ENCODE measurements around the gene RUVBL2. TPM values are rescaled to one million over a fixed set of nuclear protein-coding genes. Genes with fewer than 3 reads are reported as not detected.

The RUVBL2 gene
- total and polyA plus RNA-seq, 2 donors (not counting 3 experiments of a cell fraction or from before 2014, with no cell fraction given) = 115 to 185 TPM

DNA sequence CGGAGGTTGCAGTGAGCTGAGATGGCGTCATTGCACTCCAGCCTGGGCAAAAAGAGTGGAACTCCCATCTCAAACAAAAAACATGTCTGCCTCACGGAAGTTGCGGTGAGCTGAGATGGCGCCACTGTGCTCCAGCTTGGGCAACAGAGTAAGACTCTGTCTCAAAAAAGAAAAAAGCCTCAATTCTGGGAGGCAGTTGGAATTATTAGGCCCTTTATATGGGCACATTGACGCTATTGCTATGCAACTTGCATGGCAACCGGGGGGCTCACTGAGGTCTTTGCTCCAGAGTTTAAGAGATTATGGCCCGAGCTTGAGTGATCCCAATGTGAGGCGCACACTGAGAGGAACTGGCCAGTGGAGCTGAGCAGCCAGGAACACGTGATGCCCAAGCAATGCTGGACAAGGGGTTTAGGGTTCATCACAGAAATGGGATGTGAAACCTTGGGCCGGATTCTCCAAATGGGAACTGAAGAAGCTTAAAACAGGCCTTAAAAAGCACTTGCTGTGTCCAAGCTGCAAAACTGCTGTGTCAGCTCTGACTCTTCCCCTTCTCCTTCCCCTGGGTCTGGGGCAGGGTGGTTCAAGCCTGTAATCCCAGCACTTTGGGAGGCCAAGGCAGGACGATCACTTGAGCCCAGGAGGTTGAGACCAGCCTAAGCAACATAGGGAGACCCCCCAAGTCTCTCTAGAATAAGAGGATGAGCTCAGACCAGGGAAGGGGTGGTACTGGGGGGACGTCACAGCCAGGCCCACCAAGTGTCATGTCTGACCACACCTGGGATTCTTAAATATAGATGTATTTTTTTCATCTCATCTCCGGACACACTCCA is 26.1 kb upstream of the RUVBL2 start:
- Histone ChIP-seq H3K27ac (ENCODE audit: insufficient read depth, low read depth, low read length) (no peak overlapping the region), H2AFZ (ENCODE audit: low read depth, low read length) (no peak overlapping the region), H3K36me3 (ENCODE audit: control insufficient read depth in 2 of 2, extremely low read depth in 1 of 2, insufficient read depth in 2 of 2, low read length in 2 of 2) (peaks cover 3 to 9% of the 10 kb centered on the region in 2 experiments), H3K4me2 (ENCODE audit: insufficient read depth, low read length) (no peak overlapping the region), H4K20me1 (replicated peaks; ENCODE audit: control insufficient read depth, extremely low read depth, insufficient read depth, low read length) (peaks cover 3% of the 10 kb centered on the region), H3K79me2 (ENCODE audit: control insufficient read depth, insufficient read depth, low read length) (peaks cover 16% of the 10 kb centered on the region), H3K4me3 (replicated peaks in 1 of 3; ENCODE audit: insufficient read depth in 1 of 3, low read depth in 1 of 3, low read length in 3 of 3) (no peak overlapping the region), H3K9me1 (replicated peaks; ENCODE audit: control insufficient read depth, extremely low read depth, insufficient read depth, low read length) (no peaks in the 10 kb centered on the region), H3K4me1 (ENCODE audit: control insufficient read depth, extremely low read depth, insufficient read depth, low read length) (peaks cover 18% of the 10 kb centered on the region), H3K27me3 (ENCODE audit: control insufficient read depth in 2 of 2, insufficient read depth in 2 of 2, low read length in 2 of 2) (no peaks in the 10 kb centered on the region), H3K9ac (replicated peaks; ENCODE audit: extremely low read depth, insufficient read depth, low read length) (no peak overlapping the region), H3K9me3 (replicated peaks; ENCODE audit: control insufficient read depth, insufficient read depth, low read length) (no peaks in the 10 kb centered on the region)
- intact Hi-C loops (cut with micrococcal nuclease) (no loop called here), dilution Hi-C loops (cut with MboI; ENCODE audit: extremely low pct_ligation_motif_present, low sequenced_read_pairs) (no loop called here)
- peak; percentile 52 for FAIRE-seq
- TF ChIP-seq POLR2A (IDR thresholded peaks at IDR 0.05; ENCODE audit: low read depth, low read length) = peak; percentile 71
- TF ChIP-seq, protein P1, sequence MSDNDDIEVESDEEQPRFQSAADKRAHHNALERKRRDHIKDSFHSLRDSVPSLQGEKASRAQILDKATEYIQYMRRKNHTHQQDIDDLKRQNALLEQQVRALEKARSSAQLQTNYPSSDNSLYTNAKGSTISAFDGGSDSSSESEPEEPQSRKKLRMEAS (IDR thresholded peaks at IDR 0.05; ENCODE audit: insufficient read depth, insufficient read length) = no peak
- no TSS peak for BruUV-seq (replicated peaks)
- CTCF ChIA-PET = interaction anchor here (0.8 to 2.7 kb wide), 7 partner anchors 26 to 180 kb away, joined by 3 to 20 read pairs (median 3); partner anchors contain the start of genes HSD17B14 and RUVBL2
- no peak for DNase-seq (ENCODE audit: low read depth, low spot score)
- POLR2A ChIA-PET = interaction anchor here (0.6 to 2.3 kb wide), 4 partner anchors 87 to 202 kb away, joined by 3 to 14 read pairs (median 4); partner anchors contain the start of gene PPP1R15A

DNA sequence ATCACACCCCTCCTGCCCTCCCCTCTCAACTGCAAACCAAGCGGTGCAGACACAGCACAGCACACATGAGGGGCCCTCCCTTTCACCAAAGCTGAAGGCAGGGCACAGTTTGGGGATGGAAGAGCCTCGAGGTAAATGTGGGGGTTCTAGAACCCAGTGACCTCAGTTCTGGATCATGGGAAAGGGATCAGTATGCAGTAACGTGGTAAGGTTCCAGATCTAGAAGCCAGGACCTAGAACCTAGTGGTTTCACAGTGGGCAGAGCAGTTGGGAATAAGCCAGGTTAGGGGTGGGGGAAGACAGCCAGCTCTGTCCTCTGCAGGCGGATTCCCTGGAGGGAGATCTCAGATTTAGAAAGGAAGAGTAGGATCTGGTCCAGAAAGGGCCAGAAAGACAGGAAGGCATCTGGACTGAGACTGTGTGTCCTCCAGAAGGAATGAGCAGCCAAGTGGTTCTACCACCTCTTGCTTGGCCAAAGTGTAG is 25.5 kb upstream of the RUVBL2 start:
- peaks cover 16% of the 10 kb centered on the region for H3K4me1 ChIP-seq (ENCODE audit: control insufficient read depth, extremely low read depth, insufficient read depth, low read length)
- BruUV-seq (replicated peaks) = no TSS peak
- no peak overlapping the region for H3K4me2 ChIP-seq (ENCODE audit: insufficient read depth, low read length)
- intact Hi-C loops (cut with micrococcal nuclease) (no loop called here), dilution Hi-C loops (cut with MboI; ENCODE audit: extremely low pct_ligation_motif_present, low sequenced_read_pairs) (no loop called here)
- H3K9ac ChIP-seq (replicated peaks; ENCODE audit: extremely low read depth, insufficient read depth, low read length) = no peak overlapping the region
- no peak for TF ChIP-seq FOS (IDR thresholded peaks at IDR 0.05; ENCODE audit: borderline replicate concordance, insufficient read depth, low read length)
- no peak for TF ChIP-seq GATA2 (IDR thresholded peaks at IDR 0.05; ENCODE audit: insufficient read depth, insufficient read length, low read depth, low read length)
- no peak for TF ChIP-seq POLR2A (IDR thresholded peaks at IDR 0.05; ENCODE audit: low read depth, low read length)
- TF ChIP-seq EZH2 (IDR thresholded peaks at IDR 0.05; ENCODE audit: borderline replicate concordance, low read depth, low read length, severe bottlenecking) = no peak
- TF ChIP-seq MYC (IDR thresholded peaks at IDR 0.05; ENCODE audit: low read depth, low read length) = no peak
- TF ChIP-seq JUN (IDR thresholded peaks at IDR 0.05; ENCODE audit: borderline replicate concordance, insufficient read depth, insufficient read length, low read depth) = no peak
- TF ChIP-seq POLR2AphosphoS5 (IDR thresholded peaks at IDR 0.05; ENCODE audit: insufficient read depth, low read depth, low read length) = no peak
- TF ChIP-seq, protein P1 (IDR thresholded peaks at IDR 0.05; ENCODE audit: insufficient read depth, insufficient read length) = no peak
- TF ChIP-seq, protein P2, sequence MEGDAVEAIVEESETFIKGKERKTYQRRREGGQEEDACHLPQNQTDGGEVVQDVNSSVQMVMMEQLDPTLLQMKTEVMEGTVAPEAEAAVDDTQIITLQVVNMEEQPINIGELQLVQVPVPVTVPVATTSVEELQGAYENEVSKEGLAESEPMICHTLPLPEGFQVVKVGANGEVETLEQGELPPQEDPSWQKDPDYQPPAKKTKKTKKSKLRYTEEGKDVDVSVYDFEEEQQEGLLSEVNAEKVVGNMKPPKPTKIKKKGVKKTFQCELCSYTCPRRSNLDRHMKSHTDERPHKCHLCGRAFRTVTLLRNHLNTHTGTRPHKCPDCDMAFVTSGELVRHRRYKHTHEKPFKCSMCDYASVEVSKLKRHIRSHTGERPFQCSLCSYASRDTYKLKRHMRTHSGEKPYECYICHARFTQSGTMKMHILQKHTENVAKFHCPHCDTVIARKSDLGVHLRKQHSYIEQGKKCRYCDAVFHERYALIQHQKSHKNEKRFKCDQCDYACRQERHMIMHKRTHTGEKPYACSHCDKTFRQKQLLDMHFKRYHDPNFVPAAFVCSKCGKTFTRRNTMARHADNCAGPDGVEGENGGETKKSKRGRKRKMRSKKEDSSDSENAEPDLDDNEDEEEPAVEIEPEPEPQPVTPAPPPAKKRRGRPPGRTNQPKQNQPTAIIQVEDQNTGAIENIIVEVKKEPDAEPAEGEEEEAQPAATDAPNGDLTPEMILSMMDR (IDR thresholded peaks at IDR 0.05; ENCODE audit: extremely low read depth in 1 of 2, insufficient read depth in 1 of 2, low read depth in 1 of 2, low read length in 2 of 2) = no peak
- no peaks in the 10 kb centered on the region for H3K27me3 ChIP-seq (ENCODE audit: control insufficient read depth in 2 of 2, insufficient read depth in 2 of 2, low read length in 2 of 2)
- no peak overlapping the region for H2AFZ ChIP-seq (ENCODE audit: low read depth, low read length)
- no peaks in the 10 kb centered on the region for H3K9me1 ChIP-seq (replicated peaks; ENCODE audit: control insufficient read depth, extremely low read depth, insufficient read depth, low read length)
- H3K36me3 ChIP-seq (ENCODE audit: control insufficient read depth in 2 of 2, extremely low read depth in 1 of 2, insufficient read depth in 2 of 2, low read length in 2 of 2) = peaks cover 5 to 9% of the 10 kb centered on the region in 2 experiments
- H3K9me3 ChIP-seq (replicated peaks; ENCODE audit: control insufficient read depth, insufficient read depth, low read length) = no peaks in the 10 kb centered on the region
- CTCF ChIA-PET = interaction anchor here (0.8 to 2.7 kb wide), 6 partner anchors 31 to 180 kb away, joined by 3 to 20 read pairs (median 8); partner anchors contain the start of gene HSD17B14
- DNase-seq (ENCODE audit: low read depth, low spot score) (no peak), FAIRE-seq (no peak)
- H3K79me2 ChIP-seq (ENCODE audit: control insufficient read depth, insufficient read depth, low read length) = peaks cover 16% of the 10 kb centered on the region
- no peak overlapping the region for H3K27ac ChIP-seq (ENCODE audit: insufficient read depth, low read depth, low read length)
- POLR2A ChIA-PET = interaction anchor here (1.2 to 2.3 kb wide), 3 partner anchors 88 to 96 kb away, joined by 3 to 14 read pairs (median 4); partner anchors contain the start of gene PPP1R15A
- no peak overlapping the region for H3K4me3 ChIP-seq (replicated peaks in 1 of 3; ENCODE audit: insufficient read depth in 1 of 3, low read depth in 1 of 3, low read length in 3 of 3)
- peaks cover 3% of the 10 kb centered on the region for H4K20me1 ChIP-seq (replicated peaks; ENCODE audit: control insufficient read depth, extremely low read depth, insufficient read depth, low read length)
